Endothelial cell of umbilical vein (primary cell): ENCODE results near the gene CEP20.

ENCODE experiments used
- CTCF ChIP-seq, 2 donors: IDR thresholded peaks; 1 replicate in 1 of 2; 2 replicates in 1 of 2; pipeline ENCODE4 v1.5.1; 2011; ENCODE audit warnings: low read length in 2 of 2, mild to moderate bottlenecking in 2 of 2, moderate library complexity in 2 of 2, control low read depth in 1 of 2, inconsistent platforms in 1 of 2, low read depth in 1 of 2; ENCODE audit not compliant: insufficient read depth in 1 of 2; ENCODE audit errors: extremely low read depth in 1 of 2
- EZH2 ChIP-seq: IDR thresholded peaks from 2 replicates; pipeline ENCODE4 v1.6.1; 2012; ENCODE audit warnings: borderline replicate concordance, low read depth, mild to moderate bottlenecking, moderate library complexity, low read length, inconsistent platforms; ENCODE audit not compliant: severe bottlenecking
- GATA2 ChIP-seq: IDR thresholded peaks from 2 replicates; pipeline ENCODE4 v1.7.0; 2011; ENCODE audit warnings: low read depth, mild to moderate bottlenecking, moderate library complexity, mixed read lengths, low read length; ENCODE audit not compliant: insufficient read length, insufficient read depth
- JUN ChIP-seq: IDR thresholded peaks from 2 replicates; pipeline ENCODE4 v1.6.1; 2011; ENCODE audit warnings: borderline replicate concordance, low read depth; ENCODE audit not compliant: insufficient read length, insufficient read depth
- MYC ChIP-seq: IDR thresholded peaks from one replicate; pipeline ENCODE4 v1.6.1; 2011; ENCODE audit warnings: mild to moderate bottlenecking, low read depth, low read length
- POLR2A ChIP-seq: IDR thresholded peaks from 2 replicates; pipeline ENCODE4 v1.6.1; 2012; ENCODE audit warnings: low read depth, mild to moderate bottlenecking, control low read depth, low read length
- POLR2AphosphoS5 ChIP-seq: IDR thresholded peaks from 2 replicates; pipeline ENCODE4 v1.6.1; 2012; ENCODE audit warnings: low read depth, mild to moderate bottlenecking, control low read depth, low read length, moderate library complexity; ENCODE audit not compliant: insufficient read depth
- TF ChIP-seq, protein P1 (sequence below): IDR thresholded peaks from 2 replicates; pipeline ENCODE4 v1.6.1; 2011; ENCODE audit not compliant: insufficient read depth, insufficient read length

GRCh38 chr16:15832241-15832640 lies 56.2 kb downstream of the CEP20 start:
- TF ChIP-seq GATA2 (no peak), CTCF (IDR thresholded peaks at IDR 0.05; ENCODE audit: extremely low read depth in 1 of 2, insufficient read depth in 1 of 2, low read depth in 1 of 2, low read length in 2 of 2) (no peak), POLR2A (no peak), EZH2 (no peak), POLR2AphosphoS5 (no peak), MYC (no peak), JUN (no peak)
- TF ChIP-seq, protein P1, sequence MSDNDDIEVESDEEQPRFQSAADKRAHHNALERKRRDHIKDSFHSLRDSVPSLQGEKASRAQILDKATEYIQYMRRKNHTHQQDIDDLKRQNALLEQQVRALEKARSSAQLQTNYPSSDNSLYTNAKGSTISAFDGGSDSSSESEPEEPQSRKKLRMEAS: no peak
